K562 (cell line): Measurements from ENCODE around the gene RNLS. TPM values are rescaled to one million over a fixed set of nuclear protein-coding genes. Genes with fewer than 3 reads are reported as not detected.

Experiments
- ATAC-seq: fragments of 200-7000 bp; cut with Tn5 transposase; 3 replicates; pipeline ENCODE4 v1.9.1; 2020; ENCODE audit warnings: moderate library complexity
- BruUV-seq: library from RNA; stranded (reverse); fragments of 400-500 nt; replicated peaks from 2 replicates; lab custom pipeline; 2021; lab: Mats Ljungman, UMichigan
- CTCF ChIA-PET: fragments of 300-600 bp; formaldehyde crosslinking; extraction: SDS; loops from one replicate; lab custom pipeline; 2021; ENCODE audit warnings: low intra/inter-chr PET ratio; lab: Yijun Ruan, JAX
- POLR2A ChIA-PET: fragments of 300-600, 350-650 bp; sonication (Branson Sonifier 250); formaldehyde crosslinking; extraction: SDS; loops from one replicate; lab custom pipeline; 2021; ENCODE audit warnings: antibody characterized with exemption, inconsistent platforms; lab: Yijun Ruan, JAX
- DNase-seq, 4 experiments: peaks; one replicate each; pipeline versions ENCODE4 v3.0.0 to v3.0.0-alpha.2; 2011 to 2018; ENCODE audit warnings: low spot score in 3 of 4, mixed read lengths in 3 of 4; ENCODE audit errors: extremely low read depth in 1 of 4
- FAIRE-seq: peaks from 2 replicates; lab custom pipeline; 2011; peaks lifted over from hg19 to GRCh38; lab: Jason Lieb, UNC
- H2AFZ ChIP-seq: 2 replicates; pipeline ENCODE4 v1.6.0; 2011; ENCODE audit warnings: low read depth, low read length, control low read depth, inconsistent platforms
- H3K27ac ChIP-seq: fragments of 200-600 bp; 3 replicates; pipeline ENCODE4 v1.8.0; 2011; ENCODE audit warnings: low read depth, mild to moderate bottlenecking, control low read depth, inconsistent platforms, low read length, moderate library complexity, mixed read lengths; ENCODE audit errors: extremely low read depth
- H3K27me3 ChIP-seq, 2 experiments: fragments of 300-600 bp in 1 of 2; 2 replicates in 1 of 2; 3 replicates in 1 of 2; pipeline versions ENCODE4 v1.6.0 to v1.8.0; 2011; ENCODE audit warnings: inconsistent platforms in 2 of 2, low read length in 2 of 2, mild to moderate bottlenecking in 1 of 2, mixed read lengths in 1 of 2, moderate library complexity in 1 of 2; ENCODE audit not compliant: control insufficient read depth in 2 of 2, insufficient read depth in 2 of 2
- H3K36me3 ChIP-seq: fragments of 300-600 bp; 3 replicates; pipeline ENCODE4 v1.8.0; 2011; ENCODE audit warnings: mild to moderate bottlenecking, low read length, inconsistent platforms; ENCODE audit not compliant: control insufficient read depth, insufficient read depth
- H3K4me1 ChIP-seq, 2 experiments: fragments of 200-600 bp in 1 of 2; replicated peaks in 1 of 2; 2 replicates in 1 of 2; 3 replicates in 1 of 2; pipeline versions ENCODE4 v1.5.1 to v1.8.0; 2011; ENCODE audit warnings: inconsistent platforms in 2 of 2, low read length in 2 of 2, mild to moderate bottlenecking in 1 of 2, mixed read lengths in 1 of 2, moderate library complexity in 1 of 2; ENCODE audit not compliant: control insufficient read depth in 2 of 2, insufficient read depth in 2 of 2
- H3K4me2 ChIP-seq: 2 replicates; pipeline ENCODE4 v1.6.1; 2011; ENCODE audit warnings: low read length, control low read depth, inconsistent platforms, mixed read lengths; ENCODE audit not compliant: insufficient read depth
- H3K4me3 ChIP-seq: fragments of 200-600 bp; sonication (generic), shearing (Covaris generic); 2 replicates; pipeline ENCODE4 v1.5.1; 2016; ENCODE audit warnings: control low read depth, inconsistent platforms
- H3K79me2 ChIP-seq: fragments of 200-600 bp; 3 replicates; pipeline ENCODE4 v1.8.0; 2011; ENCODE audit warnings: low read length, inconsistent platforms; ENCODE audit not compliant: control insufficient read depth, insufficient read depth
- H3K9ac ChIP-seq, 2 experiments: 2 replicates each; pipeline versions ENCODE4 v1.6.0 to v1.6.1; 2011; ENCODE audit warnings: low read depth in 2 of 2, low read length in 2 of 2, control low read depth in 1 of 2, inconsistent platforms in 1 of 2, mild to moderate bottlenecking in 1 of 2, mixed read lengths in 1 of 2; ENCODE audit not compliant: insufficient read depth in 1 of 2
- H3K9me1 ChIP-seq: one replicate; pipeline ENCODE4 v1.6.0; 2011; ENCODE audit warnings: inconsistent platforms, mild to moderate bottlenecking, low read length, moderate library complexity; ENCODE audit not compliant: control insufficient read depth, insufficient read depth
- H3K9me3 ChIP-seq: replicated peaks from 2 replicates; pipeline ENCODE4 v1.5.1; 2011; ENCODE audit warnings: low read depth, low read length, inconsistent platforms; ENCODE audit not compliant: control insufficient read depth, insufficient read depth
- H4K20me1 ChIP-seq: replicated peaks from 2 replicates; pipeline ENCODE4 v1.6.1; 2011; ENCODE audit warnings: low read length, inconsistent platforms, mixed read lengths; ENCODE audit not compliant: control insufficient read depth, insufficient read depth
- AFF4 ChIP-seq: sonication (generic); formaldehyde crosslinking; IDR thresholded peaks from 2 replicates; pipeline ENCODE4 v1.8.0; 2023; ENCODE audit warnings: mild to moderate bottlenecking, missing genetic modification reagents
- ARNT ChIP-seq, 2 experiments: fragments of 450-650 bp; IDR thresholded peaks; 2 replicates each; pipeline ENCODE4 v1.6.1; 2016; ENCODE audit warnings: mild to moderate bottlenecking in 1 of 2
- BRD4 ChIP-seq: fragments of 200-600 bp; sonication (generic); IDR thresholded peaks from 2 replicates; pipeline ENCODE4 v1.6.1; 2017; ENCODE audit warnings: inconsistent platforms
- BRF2 ChIP-seq: IDR thresholded peaks from 3 replicates; pipeline ENCODE4 v1.6.1; 2011; ENCODE audit warnings: borderline replicate concordance, mild to moderate bottlenecking; ENCODE audit not compliant: insufficient read length, insufficient read depth
- CBX3 ChIP-seq, 2 experiments: IDR thresholded peaks; 1 replicate in 1 of 2; 2 replicates in 1 of 2; pipeline ENCODE4 v1.6.1; 2012; ENCODE audit warnings: inconsistent platforms in 2 of 2, low read length in 2 of 2, borderline replicate concordance in 1 of 2, control low read depth in 1 of 2
- FOXP4 ChIP-seq: sonication (generic); formaldehyde crosslinking; IDR thresholded peaks from 2 replicates; pipeline ENCODE4 v1.8.0; 2022; ENCODE audit warnings: mild to moderate bottlenecking, missing genetic modification reagents, borderline replicate concordance
- ILK ChIP-seq: fragments of 450-650 bp; IDR thresholded peaks from 2 replicates; pipeline ENCODE4 v1.6.1; 2016; ENCODE audit warnings: missing genetic modification characterization, low read depth, mild to moderate bottlenecking, missing compliant biosample characterization, moderate library complexity, borderline replicate concordance
- IRF2 ChIP-seq: sonication (generic); formaldehyde crosslinking; IDR thresholded peaks from 2 replicates; pipeline ENCODE4 v1.8.1; 2022; ENCODE audit warnings: mild to moderate bottlenecking, missing genetic modification reagents
- KLF10 ChIP-seq: fragments of 250-450 bp; sonication (Bioruptor Pico); IDR thresholded peaks from 2 replicates; pipeline ENCODE4 v1.6.1; 2021; ENCODE audit warnings: matching md5 sums
- TFE3 ChIP-seq: fragments of 450-650 bp; formaldehyde crosslinking; IDR thresholded peaks from 2 replicates; pipeline ENCODE4 v1.4.0; 2020; ENCODE audit warnings: mild to moderate bottlenecking, mixed read lengths
- ZNF263 ChIP-seq: sonication (generic); formaldehyde crosslinking; IDR thresholded peaks from 2 replicates; pipeline ENCODE4 v1.8.0; 2022; ENCODE audit warnings: mild to moderate bottlenecking, missing genetic modification reagents, borderline replicate concordance
- ZNF57 ChIP-seq: fragments of 450-650 bp; formaldehyde crosslinking; IDR thresholded peaks from 2 replicates; pipeline ENCODE4 v1.4.0; 2020; ENCODE audit warnings: mild to moderate bottlenecking, moderate library complexity
- WGBS: fragments of 100-300 bp; shearing (Covaris generic); methylation state at CpG from one replicate; pipeline ENCODE4 v1.1.6; 2016; ENCODE audit warnings: low coverage, mixed read lengths; ENCODE audit not compliant: insufficient coverage; ENCODE audit errors: missing lambda C conversion rate; 5-methylcytosine and 5-hydroxymethylcytosine counted together
- in situ Hi-C: fragments of 300-500 bp; cut with MboI; formaldehyde crosslinking; loops from 4 replicates; pipeline ENCODE4 v1.15.0; 2018; ENCODE audit warnings: inconsistent platforms, mixed read lengths
- intact Hi-C: fragments of 100-400 bp; cut with micrococcal nuclease; formaldehyde crosslinking; loops from 2 replicates; pipeline ENCODE4 v1.14.2; 2022
- polyA plus RNA-seq, 8 experiments: library from polyadenylated mRNA; depleted of rRNA in 4 of 8; stranded (reverse) in 5 of 8; unstranded in 3 of 8; fragments of >200 nt; fragmentation: Nextera tagmentation in 2 of 8; fragmentation: Illumina TruSeq in 1 of 8; extraction: Ambion mirVana in 2 of 8; extraction: Trizol in 1 of 8; gene quantifications; 2 replicates each; pipeline versions ENCODE4 v1.2.1 to v1.2.3, GENCODE V29; 2011 to 2014; ENCODE audit warnings: inconsistent platforms in 1 of 8, missing spikeins in 1 of 8
- total RNA-seq, 7 experiments: library from RNA; depleted of rRNA in 6 of 7; stranded (reverse); fragments of >200 nt in 6 of 7; fragmentation: Illumina TruSeq in 2 of 7; extraction: Trizol in 2 of 7; gene quantifications; 2 replicates each; pipeline versions ENCODE4 v1.2.1 to v1.2.3, GENCODE V29; 2011 to 2021; ENCODE audit warnings: low replicate concordance in 1 of 7

RNLS gene
- total and polyA plus RNA-seq, 9 of the 15 experiments (the other 6 are each of a cell fraction or from before 2014, with no cell fraction given), result 0.14 to 0.72 (median 0.41) TPM; not detected in 3

GRCh38 chr10:88383276-88383675 is 199.8 kb downstream of the RNLS start:
- no peaks in the 10 kb centered on the region for H3K36me3 ChIP-seq
- FAIRE-seq (no peak), ATAC-seq (no peak), DNase-seq (no peak)
- no peak overlapping the region for H3K4me3 ChIP-seq
- no peaks in the 10 kb centered on the region for H3K27me3 ChIP-seq
- CTCF ChIA-PET, result no interaction called here
- BruUV-seq, result no TSS peak
- in situ Hi-C loops, result no loop called here
- no peaks in the 10 kb centered on the region for H3K4me1 ChIP-seq
- no peak overlapping the region for H3K27ac ChIP-seq
- POLR2A ChIA-PET, result no interaction called here
- no peak overlapping the region for H2AFZ ChIP-seq
- WGBS, result 0% methylated on average over 1 of the region's 1 CpG
- no peaks in the 10 kb centered on the region for H3K9me3 ChIP-seq
- no peaks in the 10 kb centered on the region for H3K79me2 ChIP-seq
- no peaks in the 10 kb centered on the region for H3K9me1 ChIP-seq
- H3K4me2 ChIP-seq, result no peak overlapping the region
- H3K9ac ChIP-seq, result no peak overlapping the region
- intact Hi-C loops, result no loop called here
- H4K20me1 ChIP-seq, result no peaks in the 10 kb centered on the region
- no peak for TF ChIP-seq CBX3 (IDR thresholded peaks at IDR 0.05; ENCODE audit: borderline replicate concordance in 1 of 2, low read length in 2 of 2)
- TF ChIP-seq BRD4, result no peak
- no peak for TF ChIP-seq ZNF57 (CRISPR knock-in tag)
- no peak for TF ChIP-seq KLF10 (CRISPR knock-in tag)
- TF ChIP-seq BRF2, result no peak
- TF ChIP-seq ZNF263 (CRISPR knock-in tag), result no peak
- no peak for TF ChIP-seq ILK (tag)
- TF ChIP-seq TFE3, result no peak
- TF ChIP-seq AFF4 (CRISPR knock-in tag), result no peak
- no peak for TF ChIP-seq FOXP4 (CRISPR knock-in tag)
- no peak for TF ChIP-seq IRF2 (CRISPR knock-in tag)
- TF ChIP-seq ARNT (IDR thresholded peaks at IDR 0.05), result no peak
